Large intestine (tissue), 3 donors: ENCODE measurements around the gene ADAM23. TPM values are rescaled to one million over a fixed set of nuclear protein-coding genes. Genes with fewer than 3 reads are reported as not detected.

Experiments used
- DNase-seq, 2 donors: peaks; one replicate each; pipeline versions ENCODE4 v3.0.0 to v3.0.0-alpha.2; 2013
- H3K27ac ChIP-seq: one replicate; pipeline ENCODE4 v1.5.1; 2013; ENCODE audit warnings: low read length
- H3K27me3 ChIP-seq: 2 replicates; pipeline ENCODE4 v1.6.1; 2013; ENCODE audit warnings: low read length; ENCODE audit not compliant: control insufficient read depth, insufficient read depth
- H3K36me3 ChIP-seq: 2 replicates; pipeline ENCODE4 v1.6.1; 2013; ENCODE audit warnings: low read length; ENCODE audit not compliant: control insufficient read depth, insufficient read depth
- H3K4me1 ChIP-seq: one replicate; pipeline ENCODE4 v1.6.1; 2013; ENCODE audit warnings: low read length; ENCODE audit not compliant: control insufficient read depth, insufficient read depth
- H3K4me3 ChIP-seq: one replicate; pipeline ENCODE4 v1.5.1; 2013; ENCODE audit warnings: low read length
- H3K9me3 ChIP-seq: one replicate; pipeline ENCODE4 v1.6.1; 2013; ENCODE audit warnings: mild to moderate bottlenecking, low read depth, low read length, moderate library complexity; ENCODE audit not compliant: control insufficient read depth
- WGBS: methylation state at CpG from one replicate; pipeline ENCODE4 v1.1.5; 2013; ENCODE audit warnings: low lambda C conversion rate; ENCODE audit not compliant: insufficient coverage; 5-methylcytosine and 5-hydroxymethylcytosine counted together
- polyA plus RNA-seq: library from polyadenylated mRNA; unstranded; fragments of 120-200 nt; gene quantifications from one replicate; pipeline ENCODE4 v1.2.1, GENCODE V29; 2013

Gene ADAM23
- polyA plus RNA-seq, 1 donor: 3.3 TPM

DNA sequence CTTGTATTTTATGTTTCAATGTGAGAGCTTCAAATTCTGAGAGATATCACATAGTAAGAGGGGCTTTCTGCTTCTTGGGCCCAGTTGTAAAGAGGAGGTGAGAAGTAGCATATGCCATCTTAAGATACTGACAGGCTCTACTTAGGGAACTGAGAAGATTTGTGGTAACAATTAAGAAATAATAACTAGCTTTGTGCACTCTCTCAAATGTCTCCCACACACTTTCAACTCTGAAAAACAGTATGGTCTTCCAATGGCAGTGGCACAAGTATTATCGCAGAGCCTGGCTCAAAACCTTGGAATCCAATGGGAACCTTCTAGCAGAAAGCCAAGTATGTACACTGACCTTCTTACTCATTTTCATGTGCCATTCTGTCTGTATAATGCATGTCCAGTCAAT is 118.6 kb downstream of the ADAM23 start:
- Histone ChIP-seq H3K4me3 (no peak overlapping the region), H3K9me3 (no peaks in the 10 kb centered on the region), H3K27me3 (no peaks in the 10 kb centered on the region), H3K36me3 (no peaks in the 10 kb centered on the region), H3K27ac (no peak overlapping the region), H3K4me1 (no peaks in the 10 kb centered on the region)
- DNase-seq: no peak
- 100% methylated on average over 1 of the region's 1 CpG for WGBS

DNA sequence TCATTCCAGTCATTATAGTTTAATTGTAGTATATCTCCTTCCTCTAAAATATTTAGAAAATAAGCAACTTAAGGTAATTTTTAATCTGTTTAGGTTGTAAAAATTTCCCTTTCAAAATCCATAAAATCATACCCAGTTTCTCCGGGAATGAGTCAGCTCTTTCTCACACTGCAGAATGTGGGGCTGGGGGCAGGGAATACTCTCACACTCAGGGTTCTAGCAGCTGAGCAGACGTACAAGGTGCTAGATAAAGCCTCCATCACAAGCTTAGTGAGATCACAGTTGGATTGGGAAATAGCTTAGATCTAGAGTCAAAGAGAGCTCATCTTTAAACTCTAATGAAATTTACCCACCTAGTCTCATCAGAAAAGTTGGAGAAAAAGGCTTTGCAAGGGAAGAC is 119.0 kb downstream of the ADAM23 start:
- no peak overlapping the region for H3K27ac ChIP-seq
- 60% methylated on average over 1 of the region's 2 CpGs for WGBS
- no peaks in the 10 kb centered on the region for H3K4me1 ChIP-seq
- no peak for DNase-seq
- no peaks in the 10 kb centered on the region for H3K36me3 ChIP-seq
- H3K27me3 ChIP-seq: no peaks in the 10 kb centered on the region
- H3K4me3 ChIP-seq: no peak overlapping the region
- no peaks in the 10 kb centered on the region for H3K9me3 ChIP-seq

DNA sequence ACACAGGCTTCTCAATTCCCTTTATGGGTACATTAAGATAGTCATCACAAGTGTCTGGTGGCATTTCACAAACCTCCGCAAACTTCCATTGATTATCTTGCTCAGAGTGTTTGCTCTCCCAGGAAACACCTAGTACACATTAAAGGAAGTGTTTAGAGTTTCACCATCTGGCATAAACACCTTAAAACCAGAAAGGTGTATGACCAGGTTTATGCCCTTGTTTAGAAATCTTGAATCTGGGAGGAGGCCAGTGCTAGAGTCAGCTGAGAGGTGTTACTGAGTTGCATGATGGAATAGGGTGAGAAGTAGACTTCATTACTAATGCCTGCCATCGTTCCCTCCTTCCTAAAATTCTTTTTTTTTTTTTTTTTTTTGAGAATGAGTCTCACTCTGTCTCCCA is 120.0 kb downstream of the ADAM23 start:
- no peaks in the 10 kb centered on the region for H3K36me3 ChIP-seq
- H3K27me3 ChIP-seq: no peaks in the 10 kb centered on the region
- no peak for DNase-seq
- no CpG with 5 or more reads among the region's 2 CpGs for WGBS
- no peak overlapping the region for H3K4me3 ChIP-seq
- no peaks in the 10 kb centered on the region for H3K4me1 ChIP-seq
- H3K9me3 ChIP-seq: no peaks in the 10 kb centered on the region
- no peak overlapping the region for H3K27ac ChIP-seq

DNA sequence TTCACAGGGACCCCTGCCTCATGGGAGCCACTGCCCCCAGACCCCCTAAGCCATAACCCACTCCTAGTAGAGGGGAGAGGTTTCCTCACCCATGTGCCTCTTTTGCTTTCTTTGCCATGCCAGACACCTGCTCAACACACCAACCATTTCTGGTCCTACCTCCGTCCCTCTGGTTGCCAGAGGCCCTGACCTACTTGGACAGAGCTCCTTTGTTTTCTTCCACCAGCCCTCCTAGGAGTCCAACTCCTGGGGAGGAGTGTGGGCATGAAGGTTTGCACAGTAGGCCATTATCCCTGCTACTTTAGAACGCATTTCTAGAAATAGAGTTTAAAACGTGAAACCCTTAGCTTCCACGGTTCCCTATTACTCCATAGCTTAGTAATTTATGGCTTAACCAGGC is 122.3 kb downstream of the ADAM23 start:
- H3K27me3 ChIP-seq: no peaks in the 10 kb centered on the region
- H3K27ac ChIP-seq: no peak overlapping the region
- DNase-seq: no peak
- H3K36me3 ChIP-seq: no peaks in the 10 kb centered on the region
- no CpG with 5 or more reads among the region's 4 CpGs for WGBS
- no peaks in the 10 kb centered on the region for H3K9me3 ChIP-seq
- no peaks in the 10 kb centered on the region for H3K4me1 ChIP-seq
- no peak overlapping the region for H3K4me3 ChIP-seq

DNA sequence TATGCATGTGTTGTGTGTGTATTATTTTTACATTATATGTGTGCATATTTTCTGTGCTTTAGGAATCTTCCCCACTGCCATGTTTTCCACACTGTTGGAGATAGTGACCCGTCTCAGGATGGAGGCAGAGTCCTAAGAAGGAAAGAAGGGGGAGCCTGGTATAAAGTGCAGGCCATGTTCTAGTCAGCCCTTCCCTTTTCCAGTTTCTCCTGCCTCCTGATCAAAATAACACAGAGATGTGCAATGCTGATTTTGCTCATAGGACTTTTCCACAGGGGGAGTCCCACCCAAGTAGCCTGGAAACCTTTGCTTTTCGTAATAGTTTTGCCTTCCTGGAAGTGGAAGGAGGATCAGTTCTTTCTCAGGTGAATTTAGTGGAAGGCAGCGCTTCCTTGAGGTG is 126.1 kb downstream of the ADAM23 start:
- no peaks in the 10 kb centered on the region for H3K36me3 ChIP-seq
- no CpG with 5 or more reads among the region's 3 CpGs for whole genome bisulfite sequencing
- H3K27me3 ChIP-seq: no peaks in the 10 kb centered on the region
- no peaks in the 10 kb centered on the region for H3K4me1 ChIP-seq
- DNase-seq: no peak
- no peak overlapping the region for H3K4me3 ChIP-seq
- no peak overlapping the region for H3K27ac ChIP-seq
- H3K9me3 ChIP-seq: no peaks in the 10 kb centered on the region

DNA sequence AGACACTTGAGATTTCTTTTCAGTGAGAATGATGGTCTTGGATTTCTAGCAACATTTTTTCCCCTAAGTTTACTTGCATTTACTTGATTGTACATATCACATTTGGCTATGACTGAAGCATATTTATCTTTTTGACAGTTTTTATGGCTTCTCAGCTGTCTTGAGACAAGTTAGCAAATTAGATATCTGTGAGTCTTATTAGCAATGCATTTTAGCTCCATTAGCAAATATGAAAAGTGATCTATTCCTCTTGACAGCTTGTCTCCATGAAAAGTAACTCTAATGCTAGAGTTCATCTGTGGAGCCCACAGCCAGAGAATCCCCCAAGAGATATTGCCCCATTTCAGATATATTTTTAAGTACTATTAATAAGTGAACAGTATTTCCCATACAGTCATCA is 126.9 kb downstream of the ADAM23 start:
- Histone ChIP-seq H3K27me3 (no peaks in the 10 kb centered on the region), H3K27ac (no peak overlapping the region), H3K9me3 (no peaks in the 10 kb centered on the region), H3K4me3 (no peak overlapping the region), H3K36me3 (no peaks in the 10 kb centered on the region), H3K4me1 (no peaks in the 10 kb centered on the region)
- no peak for DNase-seq

DNA sequence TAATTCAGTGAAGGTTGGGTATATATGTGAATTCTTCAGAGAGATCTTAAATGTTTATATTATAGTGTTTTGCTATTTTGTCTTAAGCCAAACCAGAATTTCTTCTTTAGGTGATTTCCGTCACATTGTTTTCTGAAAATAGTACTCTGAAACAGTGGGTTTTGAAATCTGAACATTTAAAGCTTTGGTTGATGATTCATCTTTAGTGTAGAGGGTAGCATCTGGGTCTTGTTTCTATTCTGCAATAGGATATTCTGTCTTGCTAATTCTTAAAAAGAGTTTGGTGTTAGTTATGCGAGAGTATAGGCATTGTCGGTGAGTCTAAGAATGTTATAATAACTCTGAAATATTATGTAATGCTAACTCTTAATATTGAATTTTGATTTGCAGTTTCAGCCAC is 129.4 kb downstream of the ADAM23 start:
- 100% methylated on average over 3 of the region's 3 CpGs for WGBS
- no peak for DNase-seq

DNA sequence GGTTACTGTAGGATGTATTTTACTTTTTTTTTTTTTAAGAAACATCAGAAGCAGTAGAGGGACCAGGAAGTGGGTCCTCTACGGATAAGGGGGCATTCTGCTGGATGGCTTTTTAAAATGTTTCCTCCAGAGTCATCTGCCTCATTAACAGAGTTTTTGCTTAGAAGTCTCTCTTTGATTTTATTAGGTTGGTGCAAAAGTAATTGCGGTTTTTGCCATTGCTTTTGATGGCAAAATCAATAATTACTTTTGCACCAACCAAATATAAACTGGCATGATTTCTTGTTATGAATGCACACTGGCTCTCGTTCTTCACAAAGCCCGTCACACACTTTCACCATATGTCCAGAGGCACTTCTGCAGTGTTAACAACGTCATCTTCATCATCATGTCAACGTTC is 130.5 kb downstream of the ADAM23 start:
- Histone ChIP-seq H3K9me3 (no peaks in the 10 kb centered on the region), H3K4me3 (no peak overlapping the region), H3K27ac (no peak overlapping the region), H3K36me3 (no peaks in the 10 kb centered on the region), H3K4me1 (no peaks in the 10 kb centered on the region), H3K27me3 (no peaks in the 10 kb centered on the region)
- WGBS: 83% methylated on average over 1 of the region's 6 CpGs
- no peak for DNase-seq

More for the DNA sequence above, 129.4 kb downstream of the ADAM23 start:
- H3K9me3 ChIP-seq: no peaks in the 10 kb centered on the region
- no peaks in the 10 kb centered on the region for H3K36me3 ChIP-seq
- H3K27ac ChIP-seq: no peak overlapping the region
- no peaks in the 10 kb centered on the region for H3K4me1 ChIP-seq
- H3K27me3 ChIP-seq: no peaks in the 10 kb centered on the region
- no peak overlapping the region for H3K4me3 ChIP-seq

DNA sequence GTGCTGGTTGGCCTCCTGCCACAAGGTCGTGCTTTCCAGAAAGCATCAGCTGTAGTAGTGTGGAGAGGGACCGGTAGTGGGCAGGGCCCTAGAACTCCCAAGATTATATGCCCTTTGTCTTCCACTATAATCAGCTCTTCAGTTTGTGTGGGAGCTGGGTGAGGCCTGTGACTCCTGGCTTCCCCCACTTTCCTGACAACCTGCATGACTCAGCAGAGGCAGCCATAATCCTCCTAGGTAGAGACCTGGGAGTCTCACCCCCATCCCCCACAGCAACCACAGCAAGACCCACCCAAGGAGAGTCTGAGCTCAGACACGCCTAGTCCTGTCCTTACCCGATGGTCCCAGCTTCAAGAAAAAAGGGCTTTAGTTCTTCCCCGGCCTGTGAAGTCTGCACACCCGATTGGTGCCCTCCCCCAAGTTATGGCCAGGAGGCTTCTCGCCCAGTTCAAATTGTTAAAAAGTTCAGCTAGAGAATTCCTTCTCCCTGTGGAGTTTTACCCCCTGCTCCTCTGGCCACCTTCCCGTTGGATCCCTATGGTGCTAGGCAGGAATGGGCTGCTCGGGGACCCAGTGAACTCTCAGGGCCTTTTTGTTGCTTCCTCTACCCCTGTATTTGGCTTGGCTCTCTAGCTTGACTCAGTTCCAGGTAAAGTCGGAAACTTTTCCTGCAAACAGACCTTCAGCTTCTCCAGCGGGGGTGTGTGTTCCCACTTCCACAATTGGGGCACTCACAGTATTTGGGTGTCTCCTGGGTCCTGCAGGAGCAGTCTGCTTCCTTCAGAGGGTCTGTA is 141.2 kb downstream of the ADAM23 start:
- no peak overlapping the region for H3K27ac ChIP-seq
- WGBS: no CpG with 5 or more reads among the region's 11 CpGs
- H3K4me1 ChIP-seq: no peaks in the 10 kb centered on the region
- no peaks in the 10 kb centered on the region for H3K36me3 ChIP-seq
- no peak overlapping the region for H3K4me3 ChIP-seq
- no peak for DNase-seq
- no peaks in the 10 kb centered on the region for H3K9me3 ChIP-seq
- H3K27me3 ChIP-seq: no peaks in the 10 kb centered on the region

DNA sequence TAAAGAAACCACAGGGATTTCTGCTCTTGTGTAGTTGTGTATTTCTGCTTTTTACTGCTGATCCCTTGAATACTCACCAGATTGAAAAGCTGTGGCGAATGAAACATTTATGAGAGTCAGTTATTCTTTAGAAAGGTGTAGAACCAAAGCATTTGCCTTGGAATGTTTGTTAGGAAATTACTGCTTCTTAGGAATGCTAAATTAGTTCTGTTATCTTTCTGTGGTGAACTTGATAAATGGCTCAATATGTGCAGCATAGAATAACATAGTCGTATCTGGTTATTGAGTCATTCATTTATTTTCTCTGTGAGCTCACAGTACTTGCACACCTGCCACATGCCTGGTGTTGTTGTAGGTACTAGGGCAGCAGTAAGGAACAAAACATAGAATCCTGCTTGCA is 142.0 kb downstream of the ADAM23 start:
- Histone ChIP-seq H3K36me3 (no peaks in the 10 kb centered on the region), H3K9me3 (no peaks in the 10 kb centered on the region), H3K27ac (no peak overlapping the region), H3K4me1 (no peaks in the 10 kb centered on the region), H3K27me3 (no peaks in the 10 kb centered on the region), H3K4me3 (no peak overlapping the region)
- no peak for DNase-seq
- no CpG with 5 or more reads among the region's 2 CpGs for WGBS

DNA sequence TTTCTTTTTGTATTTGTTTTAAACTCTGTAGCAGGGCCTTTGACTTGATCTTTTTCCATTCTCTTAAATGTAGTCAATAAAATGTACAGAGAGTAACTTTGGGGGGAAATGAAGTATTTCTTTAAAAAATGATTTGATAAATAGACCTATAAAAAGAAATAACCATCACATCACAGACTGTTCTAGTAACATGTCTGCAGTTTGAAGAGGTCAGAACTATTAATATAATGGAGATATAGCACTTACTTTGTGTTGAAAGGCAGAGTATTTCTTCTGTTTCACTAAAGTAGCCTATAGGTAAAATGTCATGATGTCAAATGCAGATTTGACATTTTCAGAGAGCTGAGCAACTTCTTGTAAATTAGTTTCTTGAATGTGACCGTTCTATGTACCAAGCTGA is 143.3 kb downstream of the ADAM23 start:
- Histone ChIP-seq H3K27me3 (no peaks in the 10 kb centered on the region), H3K4me3 (no peak overlapping the region), H3K9me3 (no peaks in the 10 kb centered on the region), H3K27ac (no peak overlapping the region), H3K36me3 (no peaks in the 10 kb centered on the region), H3K4me1 (no peaks in the 10 kb centered on the region)
- DNase-seq: no peak
- 83% methylated on average over 1 of the region's 1 CpG for WGBS
